Activated CD8-positive, alpha-beta memory T cell treated with anti-CD3 and anti-CD28 coated beads, Interleukin-2, amount 10 ng/mL, durations not matched to agents 7 days and 5 days (primary cell): Measurements from ENCODE around the gene PRR15L. TPM values are rescaled to one million over a fixed set of nuclear protein-coding genes. Genes with fewer than 3 reads are reported as not detected.
"Not testable (repeated sequence)": the region's sequence is repeated elsewhere in the genome, so short reads cannot be mapped to it uniquely, and the experiment has no call there.

Experiments
- ATAC-seq: fragments of 150-1000 bp; cut with Tn5 transposase; one replicate; pipeline ENCODE4 v1.10.0; 2021; ENCODE audit warnings: moderate library complexity
- CTCF ChIA-PET: fragments of 350-600 bp; sonication (Branson Sonifier 250); formaldehyde crosslinking; loops from one replicate; lab custom pipeline; 2021; ENCODE audit warnings: antibody characterized with exemption; lab: Charles Lee
- DNase-seq: peaks from one replicate; pipeline ENCODE4 v3.0.0-alpha.2; 2020
- H3K27ac Mint-ChIP-seq: one replicate; pipeline ENCODE4 v1.8.0; 2021; ENCODE audit warnings: mild to moderate bottlenecking, mixed read lengths
- H3K27me3 Mint-ChIP-seq: one replicate; pipeline ENCODE4 v1.8.0; 2021; ENCODE audit warnings: mixed read lengths
- H3K36me3 Mint-ChIP-seq: one replicate; pipeline ENCODE4 v1.8.0; 2021; ENCODE audit warnings: mild to moderate bottlenecking, mixed read lengths
- H3K4me1 Mint-ChIP-seq: one replicate; pipeline ENCODE4 v1.8.0; 2021; ENCODE audit warnings: mixed read lengths
- H3K4me3 Mint-ChIP-seq: one replicate; pipeline ENCODE4 v1.8.0; 2021; ENCODE audit warnings: mild to moderate bottlenecking, moderate library complexity, mixed read lengths
- H3K9me3 Mint-ChIP-seq: one replicate; pipeline ENCODE4 v1.8.0; 2022; ENCODE audit warnings: low read depth, mixed read lengths
- total RNA-seq, 2 experiments: library from RNA; stranded (reverse); gene quantifications; one replicate each; pipeline ENCODE4 v1.2.3, GENCODE V29; 2021

PRR15L gene
- total RNA-seq, 2 experiments from 2014 or later: not detected

DNA sequence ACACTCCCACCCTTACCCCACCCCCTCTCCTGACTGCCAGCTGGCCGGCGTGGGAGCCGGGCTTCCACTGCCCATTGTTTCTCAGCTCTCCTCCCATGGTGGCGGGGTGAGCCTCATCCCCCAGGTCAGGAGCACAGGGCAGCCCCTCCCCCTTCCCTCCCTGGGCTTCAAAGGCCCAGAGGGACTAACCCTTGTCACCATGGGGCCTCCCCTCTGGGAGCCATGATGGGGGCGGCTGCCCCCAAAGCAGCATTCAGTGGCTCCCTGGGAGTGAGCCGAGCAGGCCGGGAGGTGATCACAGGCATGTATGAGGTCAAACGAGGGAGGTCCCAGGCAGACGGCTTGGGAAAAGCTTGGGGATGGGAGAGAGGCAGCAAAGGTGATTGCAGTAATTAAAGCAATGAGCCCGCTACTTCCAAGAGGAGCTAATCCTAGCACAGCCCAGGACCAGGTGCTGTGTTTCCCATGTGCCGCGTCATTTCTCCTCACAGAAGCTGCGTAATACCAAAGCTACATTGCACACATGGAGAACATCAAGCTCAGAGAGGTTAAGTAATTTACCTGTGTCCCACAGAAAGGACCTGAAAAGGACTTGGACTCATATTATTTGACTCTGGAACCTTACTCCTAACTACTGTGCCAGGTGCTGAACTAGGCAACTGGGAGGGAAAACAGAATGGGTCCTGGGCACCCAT, 37.7 kb upstream of the PRR15L start:
- CTCF ChIA-PET: interaction anchor here (1.7 to 2.0 kb wide), 2 partner anchors 10 to 17 kb away, joined by 5 to 7 read pairs; no protein-coding TSS in a partner anchor
- peaks cover 22% of the 10 kb centered on the region for H3K27me3 Mint-ChIP-seq
- H3K27ac Mint-ChIP-seq: no peak overlapping the region
- no peaks in the 10 kb centered on the region for H3K36me3 Mint-ChIP-seq
- no peak overlapping the region for H3K4me3 Mint-ChIP-seq
- H3K9me3 Mint-ChIP-seq: no peaks in the 10 kb centered on the region
- DNase-seq (no peak), ATAC-seq (no peak)
- peaks cover 2% of the 10 kb centered on the region for H3K4me1 Mint-ChIP-seq

DNA sequence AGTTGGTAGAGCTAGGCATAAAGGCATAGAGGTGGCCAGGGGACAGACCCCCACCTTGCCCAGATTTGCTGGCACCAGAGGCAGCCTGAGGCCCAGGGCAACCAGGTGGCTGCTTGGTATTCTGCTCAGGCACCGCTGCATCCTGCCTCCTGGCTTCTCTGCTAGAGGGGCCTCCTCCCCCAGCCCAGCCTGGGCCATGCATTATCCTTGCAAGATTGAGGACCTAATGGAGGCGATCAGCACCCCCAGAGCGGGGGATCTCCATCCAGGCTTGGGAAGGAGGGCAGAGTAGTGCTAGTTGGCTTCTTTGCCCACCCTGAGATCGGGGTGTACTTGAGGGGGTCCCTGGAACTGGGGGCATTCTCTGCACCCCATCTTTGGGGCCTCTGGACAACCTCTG, 37.0 kb upstream of the PRR15L start:
- CTCF ChIA-PET: interaction anchor here (0.5 to 2.0 kb wide), 3 partner anchors 14 to 23 kb away, joined by 3 to 7 read pairs (median 4); no protein-coding TSS in a partner anchor

DNA sequence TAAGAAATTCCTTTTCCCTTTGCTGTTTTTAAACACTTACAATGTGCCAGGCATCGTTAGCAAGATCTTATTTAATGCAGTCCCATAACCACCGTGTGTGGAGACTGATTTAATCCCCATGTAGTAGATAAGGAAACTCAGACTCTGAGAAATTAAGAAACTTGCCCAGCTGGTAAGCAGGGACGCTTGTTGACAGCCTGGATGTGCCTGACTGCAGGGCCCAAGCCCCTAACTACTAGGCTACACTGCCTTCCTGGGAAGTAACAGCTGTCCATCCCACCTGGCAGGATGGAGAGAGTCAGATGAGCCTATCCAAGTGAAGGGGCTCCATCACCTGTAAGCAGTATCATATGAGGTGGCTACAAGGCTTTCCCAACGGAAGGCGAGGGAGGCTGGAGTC, 36.3 kb upstream of the PRR15L start:
- CTCF ChIA-PET: interaction anchor here (0.5 to 2.0 kb wide), 5 partner anchors 11 to 47 kb away, joined by 3 to 7 read pairs (median 3); no protein-coding TSS in a partner anchor
- H3K27me3 Mint-ChIP-seq: peaks cover 21% of the 10 kb centered on the region
- ATAC-seq: no peak
- no peaks in the 10 kb centered on the region for H3K9me3 Mint-ChIP-seq
- no peak overlapping the region for H3K27ac Mint-ChIP-seq
- DNase-seq: no peak
- H3K36me3 Mint-ChIP-seq: no peaks in the 10 kb centered on the region
- peaks cover 13% of the 10 kb centered on the region for H3K4me1 Mint-ChIP-seq
- H3K4me3 Mint-ChIP-seq: no peak overlapping the region

More for the DNA sequence above, 37.0 kb upstream of the PRR15L start:
- no peak for DNase-seq
- Mint-ChIP-seq H3K4me3 (no peak overlapping the region), H3K27me3 (peaks cover 23% of the 10 kb centered on the region), H3K9me3 (no peaks in the 10 kb centered on the region), H3K27ac (no peak overlapping the region), H3K36me3 (no peaks in the 10 kb centered on the region), H3K4me1 (peaks cover 5% of the 10 kb centered on the region)
- peak; percentile 27 for ATAC-seq

DNA sequence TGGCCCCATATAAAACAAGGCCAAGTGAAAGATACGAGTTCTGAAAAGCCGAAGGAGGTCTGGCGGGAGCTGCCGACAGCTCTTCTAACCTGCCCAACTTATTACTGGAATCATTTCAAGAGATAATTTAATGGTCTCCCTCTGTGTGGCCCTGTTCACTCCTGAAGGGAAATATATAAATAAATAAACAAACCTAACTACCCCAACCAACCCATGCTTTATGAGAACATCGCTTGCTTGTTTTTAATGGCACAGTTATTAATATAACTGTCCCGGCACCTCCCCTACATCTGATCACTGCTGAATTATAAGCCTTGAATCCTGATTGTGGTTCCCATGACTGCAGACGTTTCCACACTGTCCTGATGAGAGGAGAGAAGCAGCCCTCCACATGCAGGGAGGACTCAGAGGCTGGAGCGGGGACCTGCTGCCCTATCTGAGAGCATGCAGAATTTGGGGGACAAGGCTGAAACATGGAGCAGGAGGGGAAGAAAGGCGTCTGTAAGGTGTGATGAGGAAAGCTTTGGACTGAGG, 35.4 kb upstream of the PRR15L start:
- Mint-ChIP-seq H3K4me1 (peaks cover 20% of the 10 kb centered on the region), H3K27me3 (peaks cover 22% of the 10 kb centered on the region), H3K36me3 (no peaks in the 10 kb centered on the region), H3K27ac (no peak overlapping the region), H3K9me3 (no peaks in the 10 kb centered on the region), H3K4me3 (no peak overlapping the region)
- ATAC-seq: no peak
- CTCF ChIA-PET: interaction anchor here (0.8 to 1.1 kb wide), 3 partner anchors 10 to 47 kb away, joined by 3 read pairs; no protein-coding TSS in a partner anchor
- no peak for DNase-seq

DNA sequence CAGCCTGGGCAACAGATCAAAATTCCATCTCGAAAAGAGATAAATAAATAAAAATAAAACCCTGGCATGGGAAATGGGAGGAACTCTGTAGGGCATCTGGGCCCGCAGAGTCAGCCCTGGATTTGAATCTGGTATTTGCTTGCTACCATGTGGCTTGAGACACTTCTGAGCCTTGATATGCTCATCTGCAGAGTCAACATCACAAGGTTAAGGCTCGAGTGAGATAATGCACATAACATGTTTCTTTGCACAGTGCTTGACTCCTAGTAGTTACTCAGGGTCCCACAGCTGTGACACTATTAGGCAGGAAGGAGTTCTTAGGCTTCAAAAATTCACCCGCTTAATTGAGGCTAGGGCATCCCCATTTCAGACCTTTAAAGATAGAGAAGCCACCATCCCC, 34.5 kb upstream of the PRR15L start:
- peaks cover 22% of the 10 kb centered on the region for H3K27me3 Mint-ChIP-seq
- no peak for DNase-seq
- H3K4me1 Mint-ChIP-seq: peaks cover 23% of the 10 kb centered on the region
- CTCF ChIA-PET: interaction anchor here (1.1 kb wide), 1 partner anchor 27 kb away, joined by 3 read pairs; no protein-coding TSS in a partner anchor
- H3K27ac Mint-ChIP-seq: no peak overlapping the region
- no peak for ATAC-seq
- no peak overlapping the region for H3K4me3 Mint-ChIP-seq
- no peaks in the 10 kb centered on the region for H3K9me3 Mint-ChIP-seq
- H3K36me3 Mint-ChIP-seq: no peaks in the 10 kb centered on the region

DNA sequence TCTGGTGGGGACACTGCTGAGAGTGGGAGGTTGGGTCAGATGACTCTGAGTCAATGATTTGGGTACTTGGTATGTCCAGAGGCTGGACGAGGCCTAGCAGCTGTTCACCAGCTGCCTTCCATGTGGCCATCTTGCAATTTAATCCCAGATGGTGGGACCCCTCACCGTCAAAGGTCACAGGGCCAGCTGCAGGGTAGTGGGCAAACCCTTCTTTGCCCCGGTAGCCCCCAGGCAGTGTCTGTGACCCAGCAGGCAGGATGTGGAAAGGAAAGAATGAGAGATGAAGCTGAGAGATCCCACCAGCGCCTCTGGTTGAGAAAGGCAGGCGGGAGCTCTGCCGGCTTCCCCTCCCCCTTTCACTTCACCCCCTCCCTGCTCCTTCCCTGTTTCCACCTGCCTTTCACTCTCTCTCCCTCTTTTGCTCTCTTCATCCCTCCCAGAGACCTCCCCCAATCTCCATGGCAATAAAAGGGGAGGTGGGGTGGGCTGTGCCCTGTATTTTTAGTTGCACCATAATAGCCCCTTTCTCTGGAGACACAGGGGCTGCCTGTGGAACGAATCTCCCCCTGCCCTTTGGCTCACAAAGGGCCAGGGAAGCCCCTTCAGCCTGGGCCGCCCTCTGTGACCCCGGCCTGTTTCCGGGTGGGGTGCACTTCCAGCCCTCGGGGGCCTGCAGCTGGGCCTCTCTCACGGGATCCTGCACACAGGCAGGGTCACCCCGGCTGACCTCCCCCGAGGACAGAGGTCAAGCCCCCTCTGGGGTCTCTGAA, 33.5 kb upstream of the PRR15L start:
- DNase-seq (no peak), ATAC-seq (no peak)
- no peak overlapping the region for H3K27ac Mint-ChIP-seq
- CTCF ChIA-PET: interaction anchor here (2.8 kb wide), 1 partner anchor 12 kb away, joined by 9 read pairs; no protein-coding TSS in a partner anchor
- H3K9me3 Mint-ChIP-seq: no peaks in the 10 kb centered on the region
- no peak overlapping the region for H3K4me3 Mint-ChIP-seq
- H3K4me1 Mint-ChIP-seq: peaks cover 23% of the 10 kb centered on the region
- H3K36me3 Mint-ChIP-seq: no peaks in the 10 kb centered on the region
- peaks cover 18% of the 10 kb centered on the region for H3K27me3 Mint-ChIP-seq

DNA sequence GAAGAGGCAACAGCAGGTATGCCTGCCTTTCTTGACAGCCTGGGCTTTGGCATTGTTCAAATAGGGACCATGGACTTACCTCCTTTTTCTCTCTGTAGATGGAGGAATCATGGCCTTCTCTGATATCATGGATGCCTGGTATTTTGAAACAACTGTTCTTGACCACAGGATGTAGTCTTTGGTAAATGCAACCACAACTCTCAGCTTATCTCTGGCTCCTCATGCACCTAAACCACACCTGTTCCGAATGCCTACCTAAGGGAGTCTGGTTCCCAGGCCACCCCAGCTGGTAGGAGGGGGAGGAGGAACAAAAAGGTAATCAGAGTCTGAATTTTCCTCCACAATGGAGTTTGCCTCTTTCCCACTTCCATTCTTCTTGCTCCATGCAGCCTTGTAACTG, 32.0 kb upstream of the PRR15L start:
- H3K4me3 Mint-ChIP-seq: no peak overlapping the region

DNA sequence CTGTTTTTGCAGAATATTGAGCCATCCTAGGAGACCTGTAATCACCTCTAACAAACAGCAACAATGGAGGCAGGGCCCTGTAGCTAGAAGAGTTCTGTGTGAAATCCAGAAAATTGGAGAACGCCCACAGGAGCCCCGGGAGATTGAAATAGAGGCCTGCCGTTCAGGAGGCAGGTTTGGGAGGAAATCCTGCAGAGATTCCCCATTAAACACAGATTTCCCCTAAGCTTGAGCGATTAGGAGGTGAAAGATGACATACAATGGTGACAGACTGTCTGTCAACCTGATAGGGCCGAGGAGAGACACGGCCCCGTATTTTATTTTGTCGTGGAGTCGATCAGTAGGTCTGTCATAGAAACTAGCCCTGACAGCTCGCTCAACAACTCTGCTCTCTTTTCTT, 31.5 kb upstream of the PRR15L start:
- H3K36me3 Mint-ChIP-seq: no peaks in the 10 kb centered on the region
- CTCF ChIA-PET: interaction anchor here (0.9 to 2.8 kb wide), 5 partner anchors 10 to 29 kb away, joined by 3 to 9 read pairs (median 4); partner anchors contain the start of gene CDK5RAP3
- no peak overlapping the region for H3K4me3 Mint-ChIP-seq
- H3K27me3 Mint-ChIP-seq: peaks cover 15% of the 10 kb centered on the region
- ATAC-seq: no peak
- no peaks in the 10 kb centered on the region for H3K9me3 Mint-ChIP-seq
- H3K4me1 Mint-ChIP-seq: peaks cover 23% of the 10 kb centered on the region
- H3K27ac Mint-ChIP-seq: no peak overlapping the region
- no peak for DNase-seq

More for the DNA sequence above, 32.0 kb upstream of the PRR15L start:
- Mint-ChIP-seq H3K9me3 (no peaks in the 10 kb centered on the region), H3K4me1 (peaks cover 23% of the 10 kb centered on the region), H3K27me3 (peaks cover 15% of the 10 kb centered on the region), H3K27ac (no peak overlapping the region), H3K36me3 (no peaks in the 10 kb centered on the region)
- DNase-seq (no peak), ATAC-seq (no peak)
- CTCF ChIA-PET: interaction anchor here (0.9 to 2.8 kb wide), 3 partner anchors 11 to 29 kb away, joined by 4 to 9 read pairs (median 6); partner anchors contain the start of gene CDK5RAP3

DNA sequence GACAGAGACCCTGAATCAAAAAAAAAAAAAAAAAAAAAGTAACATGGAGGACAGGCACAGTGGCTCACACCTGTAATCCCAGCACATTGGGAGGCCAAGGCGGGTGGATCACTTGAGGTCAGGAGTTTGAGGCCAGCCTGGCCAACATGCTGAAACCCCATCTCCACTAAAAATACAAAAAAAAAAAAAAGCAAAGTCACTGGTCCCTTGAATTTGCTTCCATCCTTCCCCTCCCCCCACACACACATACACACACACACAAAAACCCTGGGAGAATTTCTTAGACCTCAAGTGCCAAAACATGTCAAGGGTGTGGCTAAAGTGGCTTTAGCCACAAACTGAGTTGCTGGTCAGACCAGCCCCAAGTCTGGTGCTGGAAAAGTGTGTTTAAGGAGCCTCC, 30.8 kb upstream of the PRR15L start:
- not testable (repeated sequence) for H3K36me3 Mint-ChIP-seq, H3K9me3 Mint-ChIP-seq, H3K4me3 Mint-ChIP-seq, H3K27ac Mint-ChIP-seq, DNase-seq, ATAC-seq
- CTCF ChIA-PET: interaction anchor here (0.9 to 2.8 kb wide), 4 partner anchors 10 to 30 kb away, joined by 3 to 9 read pairs (median 4); no protein-coding TSS in a partner anchor
- peaks cover 26% of the 10 kb centered on the region for H3K4me1 Mint-ChIP-seq
- H3K27me3 Mint-ChIP-seq: peaks cover 15% of the 10 kb centered on the region

DNA sequence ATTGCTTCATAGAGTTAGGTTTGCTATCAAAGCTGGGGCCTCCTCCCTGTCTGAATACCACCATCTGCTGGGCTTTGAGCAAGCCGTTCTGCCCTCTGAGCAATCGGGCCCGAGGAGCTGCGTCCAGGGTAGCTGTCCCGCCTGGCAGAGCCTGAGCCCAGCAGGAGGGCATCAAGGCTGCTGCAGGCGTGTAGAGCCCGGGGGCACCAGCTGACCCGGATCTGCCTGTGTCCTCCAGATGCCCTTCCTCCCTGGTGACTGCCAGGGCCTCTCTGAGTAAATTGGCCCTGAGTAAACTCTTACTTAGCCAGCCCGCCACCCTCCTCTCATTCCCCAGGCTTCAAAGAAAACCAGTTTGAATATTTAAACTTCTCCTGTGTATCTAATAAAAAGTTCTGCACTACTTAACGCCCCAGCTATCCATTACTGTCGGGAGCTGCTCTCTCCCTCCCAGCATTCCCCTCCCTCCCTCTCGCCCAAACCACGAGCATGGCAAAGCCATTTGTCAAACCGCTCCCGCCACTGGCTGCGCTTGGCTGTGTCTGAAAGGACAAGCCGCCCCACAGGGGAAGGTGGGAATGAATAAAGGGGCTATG, 29.7 kb upstream of the PRR15L start:
- ATAC-seq: no peak
- H3K4me1 Mint-ChIP-seq: peaks cover 37% of the 10 kb centered on the region
- no peak for DNase-seq
- CTCF ChIA-PET: interaction anchor here (0.5 to 2.1 kb wide), 5 partner anchors 9 to 1034 kb away, joined by 3 to 11 read pairs (median 4); partner anchors contain the start of gene CDK5RAP3
- H3K36me3 Mint-ChIP-seq: peaks cover 12% of the 10 kb centered on the region
- no peak overlapping the region for H3K27ac Mint-ChIP-seq
- H3K9me3 Mint-ChIP-seq: no peaks in the 10 kb centered on the region
- H3K4me3 Mint-ChIP-seq: no peak overlapping the region
- H3K27me3 Mint-ChIP-seq: peaks cover 8% of the 10 kb centered on the region

DNA sequence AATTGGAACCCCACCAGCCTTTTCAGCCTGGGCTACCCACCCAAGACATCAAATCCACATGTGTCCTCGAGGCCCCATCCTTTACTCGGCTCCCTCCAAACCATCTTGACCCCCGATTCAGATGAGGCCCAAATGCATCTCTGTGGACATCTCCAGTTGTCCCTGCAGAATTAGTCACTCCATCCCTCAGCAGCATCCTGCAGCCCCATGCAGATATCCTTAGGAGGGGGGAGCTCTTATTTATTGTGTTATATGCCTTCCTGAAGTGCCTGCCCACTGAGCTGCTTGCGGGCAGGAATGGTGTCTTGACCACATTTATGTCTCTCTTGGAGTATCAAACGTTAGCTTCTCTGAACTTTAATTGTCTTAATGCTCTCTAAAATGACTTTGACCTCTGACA, 28.8 kb upstream of the PRR15L start:
- CTCF ChIA-PET: interaction anchor here (1.6 to 2.1 kb wide), 4 partner anchors 8 to 31 kb away, joined by 4 to 11 read pairs (median 6); partner anchors contain the start of gene CDK5RAP3
- Mint-ChIP-seq H3K9me3 (no peaks in the 10 kb centered on the region), H3K27me3 (peaks cover 6% of the 10 kb centered on the region), H3K4me3 (no peak overlapping the region), H3K4me1 (peaks cover 44% of the 10 kb centered on the region), H3K36me3 (peaks cover 18% of the 10 kb centered on the region), H3K27ac (no peak overlapping the region)
- no peak for DNase-seq
- ATAC-seq: no peak

DNA sequence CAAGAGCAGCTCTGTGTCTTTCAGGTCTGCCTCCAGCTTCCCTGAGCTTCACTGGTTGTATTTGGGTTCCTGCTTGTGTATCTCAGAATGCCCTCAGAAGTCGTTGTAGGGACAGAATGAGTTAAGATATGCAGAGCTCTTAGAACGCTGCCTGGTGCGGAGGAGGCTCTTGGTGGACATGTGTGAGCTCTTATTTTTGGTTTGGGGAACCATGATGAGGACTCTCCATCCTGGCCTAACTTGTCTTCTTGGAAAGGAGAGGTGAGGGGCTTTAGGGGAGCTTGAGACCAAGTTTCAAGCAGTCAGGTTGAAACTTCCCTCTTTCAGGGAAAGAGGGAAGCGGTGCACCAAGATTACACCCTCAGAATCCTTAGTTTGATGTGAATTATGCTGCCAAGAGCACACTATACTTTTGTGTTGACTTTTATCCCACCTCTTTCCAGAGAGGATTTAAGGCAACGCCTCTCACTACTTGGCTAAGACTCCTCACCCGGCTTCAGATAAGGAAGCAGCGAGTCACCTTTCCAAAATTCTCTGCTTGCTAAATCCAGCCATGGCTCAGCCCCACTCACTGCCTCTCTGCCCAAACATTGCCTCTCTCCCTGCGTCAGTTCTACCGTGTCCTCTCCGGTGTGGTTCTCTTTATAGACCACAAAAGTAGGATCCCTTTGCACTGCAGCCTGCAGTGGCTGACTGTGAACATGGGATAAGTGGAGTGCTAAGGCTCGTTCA, 26.0 kb upstream of the PRR15L start:
- H3K27me3 Mint-ChIP-seq: no peaks in the 10 kb centered on the region
- CTCF ChIA-PET: interaction anchor here (0.8 to 3.8 kb wide), 4 partner anchors 10 to 131 kb away, joined by 3 to 25 read pairs (median 3); partner anchors contain the start of gene CDK5RAP3
- no peak overlapping the region for H3K27ac Mint-ChIP-seq
- no peak overlapping the region for H3K4me3 Mint-ChIP-seq
- no peak for DNase-seq
- no peak for ATAC-seq
- H3K36me3 Mint-ChIP-seq: peaks cover 33% of the 10 kb centered on the region
- H3K9me3 Mint-ChIP-seq: no peaks in the 10 kb centered on the region
- H3K4me1 Mint-ChIP-seq: peaks cover 38% of the 10 kb centered on the region
